OCI-LY1 (cell line): ENCODE results near the gene SYN1.

Experiments
- EZH2 ChIP-seq: fragments of 200-600 bp; sonication (generic), shearing (Covaris generic); IDR thresholded peaks from 2 replicates; pipeline ENCODE4 v1.8.0; 2017; ENCODE audit warnings: borderline replicate concordance, mixed run types, mild to moderate bottlenecking, antibody characterized with exemption, low read length, moderate library complexity, mixed read lengths
- TF ChIP-seq, protein P1 (sequence below): fragments of 200-600 bp; sonication (generic), shearing (Covaris generic); IDR thresholded peaks from 2 replicates; pipeline ENCODE4 v1.5.1; 2017; ENCODE audit warnings: mild to moderate bottlenecking, antibody characterized with exemption, low read length, moderate library complexity, mixed read lengths

DNA sequence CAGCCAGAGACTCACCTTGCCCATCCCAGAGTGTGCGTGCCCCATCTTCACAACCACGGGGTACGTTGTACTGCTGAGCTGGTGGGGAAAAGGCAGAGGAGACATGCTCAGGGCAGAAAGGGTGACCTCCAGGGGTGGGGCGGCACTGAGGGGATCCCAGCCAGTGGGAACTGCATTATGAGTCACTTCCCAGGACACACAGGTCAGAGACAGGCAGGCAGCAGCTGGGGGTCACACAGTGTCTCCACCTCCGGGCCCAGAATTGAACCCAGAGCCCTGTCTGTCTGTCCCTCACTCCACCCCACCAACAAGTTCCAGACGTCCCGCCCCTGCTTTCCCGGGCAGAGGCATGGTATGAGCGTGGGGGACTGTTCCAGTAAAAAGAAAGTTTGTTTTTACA lies 42.2 kb downstream of the SYN1 start:
- no peak for TF ChIP-seq EZH2
- TF ChIP-seq, protein P1, sequence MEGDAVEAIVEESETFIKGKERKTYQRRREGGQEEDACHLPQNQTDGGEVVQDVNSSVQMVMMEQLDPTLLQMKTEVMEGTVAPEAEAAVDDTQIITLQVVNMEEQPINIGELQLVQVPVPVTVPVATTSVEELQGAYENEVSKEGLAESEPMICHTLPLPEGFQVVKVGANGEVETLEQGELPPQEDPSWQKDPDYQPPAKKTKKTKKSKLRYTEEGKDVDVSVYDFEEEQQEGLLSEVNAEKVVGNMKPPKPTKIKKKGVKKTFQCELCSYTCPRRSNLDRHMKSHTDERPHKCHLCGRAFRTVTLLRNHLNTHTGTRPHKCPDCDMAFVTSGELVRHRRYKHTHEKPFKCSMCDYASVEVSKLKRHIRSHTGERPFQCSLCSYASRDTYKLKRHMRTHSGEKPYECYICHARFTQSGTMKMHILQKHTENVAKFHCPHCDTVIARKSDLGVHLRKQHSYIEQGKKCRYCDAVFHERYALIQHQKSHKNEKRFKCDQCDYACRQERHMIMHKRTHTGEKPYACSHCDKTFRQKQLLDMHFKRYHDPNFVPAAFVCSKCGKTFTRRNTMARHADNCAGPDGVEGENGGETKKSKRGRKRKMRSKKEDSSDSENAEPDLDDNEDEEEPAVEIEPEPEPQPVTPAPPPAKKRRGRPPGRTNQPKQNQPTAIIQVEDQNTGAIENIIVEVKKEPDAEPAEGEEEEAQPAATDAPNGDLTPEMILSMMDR = no peak
